Measurements from ENCODE around the gene CCDC85C. TPM values are rescaled to one million over a fixed set of nuclear protein-coding genes. Genes with fewer than 3 reads are reported as not detected.
"Not testable (repeated sequence)": the region's sequence is repeated elsewhere in the genome, so short reads cannot be mapped to it uniquely, and the experiment has no call there.

CCDC85C gene
- 20.4 and 25.8 TPM in 2 replicates for total RNA-seq (2014; rRNA removed; shearing (Covaris generic))

- in situ Hi-C loops (cut with HindIII; ENCODE audit: low sequenced_read_pairs), result no loop called here
- DNase-seq (ENCODE audit: low spot score), result no peak
Measured at GRCh38 chr14:99603471-99604277, at the start of gene CCDC85C. Gene CCDC85C, minus strand, starts transcription at chr14:99604207. Its CDS starts 248 bp downstream, at chr14:99603959.

DNA sequence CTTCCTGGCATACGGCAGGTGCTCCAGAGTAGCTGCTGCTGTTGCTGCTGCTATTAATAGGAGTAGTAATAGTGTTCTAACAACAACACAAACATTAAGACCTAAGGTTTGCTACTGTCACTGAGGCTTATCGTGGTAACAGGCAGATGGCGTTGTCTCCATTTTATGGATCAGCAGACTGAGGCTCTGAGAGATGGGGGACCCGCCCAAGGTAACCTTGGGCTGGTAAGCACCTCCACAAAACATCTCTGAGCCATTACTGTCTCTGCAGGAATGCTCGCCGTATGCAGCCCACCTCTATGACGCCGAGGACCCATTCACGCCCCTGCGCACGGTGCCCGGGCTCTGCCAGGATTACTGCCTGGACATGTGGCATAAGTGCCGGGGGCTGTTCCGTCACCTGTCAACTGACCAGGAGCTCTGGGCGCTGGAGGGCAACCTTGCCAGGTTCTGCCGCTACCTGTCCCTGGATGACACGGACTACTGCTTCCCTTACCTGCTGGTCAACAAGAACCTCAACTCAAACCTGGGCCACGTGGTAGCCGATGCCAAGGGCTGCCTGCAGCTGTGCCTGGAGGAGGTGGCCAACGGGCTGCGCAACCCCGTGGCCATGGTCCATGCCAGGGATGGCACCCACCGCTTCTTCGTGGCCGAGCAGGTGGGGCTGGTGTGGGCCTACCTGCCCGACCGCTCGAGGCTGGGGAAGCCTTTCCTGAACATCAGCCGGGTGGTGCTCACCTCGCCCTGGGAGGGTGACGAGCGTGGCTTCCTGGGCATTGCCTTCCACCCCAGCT, 48.1 kb upstream of the CCDC85C start:
- DNase-seq (ENCODE audit: low spot score), result no peak
- in situ Hi-C loops (cut with HindIII; ENCODE audit: low sequenced_read_pairs), result no loop called here

DNA sequence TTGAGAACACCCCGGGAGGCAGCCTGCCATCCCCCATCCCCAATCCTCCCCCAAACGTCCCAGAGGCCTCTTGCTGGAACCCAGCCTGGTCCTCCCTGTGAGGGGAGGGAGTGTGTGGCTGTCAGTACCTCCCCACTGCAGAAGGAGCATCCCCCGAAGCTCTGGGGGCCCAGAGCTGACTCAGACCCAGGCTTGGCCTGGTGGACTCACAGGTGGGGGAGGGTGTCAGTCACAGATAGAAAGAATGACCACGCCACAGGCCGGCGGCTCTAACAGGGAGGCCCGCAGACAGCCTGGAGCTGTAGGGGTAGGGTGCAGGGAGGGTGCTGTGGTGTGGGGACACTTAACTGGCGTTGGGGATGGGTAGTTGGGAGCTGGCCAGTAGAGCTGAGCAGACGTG, 46.2 kb upstream of the CCDC85C start:
- in situ Hi-C loops (cut with HindIII; ENCODE audit: low sequenced_read_pairs), result no loop called here
- DNase-seq (ENCODE audit: low spot score), result no peak

DNA sequence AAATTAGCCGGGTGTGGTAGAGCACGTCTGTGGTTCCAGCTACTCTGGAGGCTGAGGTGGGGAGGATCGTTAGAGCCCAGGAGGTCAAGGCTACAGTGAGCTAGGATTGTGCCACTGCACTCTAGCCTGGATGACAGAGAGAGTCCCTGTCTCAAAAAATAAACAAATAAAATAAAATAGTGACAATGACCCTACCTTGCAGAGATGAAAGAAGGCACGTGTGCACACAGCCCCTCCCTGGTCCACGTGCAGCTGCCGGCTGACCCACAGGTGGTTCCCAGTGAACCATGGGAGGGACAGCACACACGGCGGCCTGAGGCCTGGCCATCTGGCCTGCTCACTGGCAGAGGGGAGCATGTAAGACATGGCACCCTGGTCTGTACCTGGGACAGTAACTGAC, 45.6 kb upstream of the CCDC85C start:
- in situ Hi-C loops (cut with HindIII; ENCODE audit: low sequenced_read_pairs), result no loop called here

DNA sequence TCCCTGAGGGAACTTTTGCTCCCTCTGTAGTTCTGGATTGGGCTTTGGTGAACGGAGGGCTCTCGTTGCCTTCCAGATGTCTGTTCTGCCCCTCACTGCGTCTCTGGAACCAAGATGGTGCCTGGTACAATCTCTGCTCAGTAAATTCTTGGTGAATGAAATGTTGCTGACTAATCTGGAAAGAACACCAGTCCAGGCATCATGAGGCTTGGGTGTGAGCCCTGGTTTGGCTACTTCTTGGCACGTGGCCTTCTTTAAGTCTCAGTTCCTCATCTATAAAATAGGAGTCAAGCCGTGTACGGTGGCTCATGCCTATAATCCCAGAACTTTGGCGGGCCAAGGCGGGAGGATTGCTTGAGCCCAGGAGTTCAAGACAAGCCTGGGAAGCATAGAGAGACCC, 45.2 kb upstream of the CCDC85C start:
- in situ Hi-C loops (cut with HindIII; ENCODE audit: low sequenced_read_pairs), result no loop called here
- DNase-seq (ENCODE audit: low spot score), result no peak

More for the DNA sequence above, 45.6 kb upstream of the CCDC85C start:
- no peak for DNase-seq (ENCODE audit: low spot score)

DNA sequence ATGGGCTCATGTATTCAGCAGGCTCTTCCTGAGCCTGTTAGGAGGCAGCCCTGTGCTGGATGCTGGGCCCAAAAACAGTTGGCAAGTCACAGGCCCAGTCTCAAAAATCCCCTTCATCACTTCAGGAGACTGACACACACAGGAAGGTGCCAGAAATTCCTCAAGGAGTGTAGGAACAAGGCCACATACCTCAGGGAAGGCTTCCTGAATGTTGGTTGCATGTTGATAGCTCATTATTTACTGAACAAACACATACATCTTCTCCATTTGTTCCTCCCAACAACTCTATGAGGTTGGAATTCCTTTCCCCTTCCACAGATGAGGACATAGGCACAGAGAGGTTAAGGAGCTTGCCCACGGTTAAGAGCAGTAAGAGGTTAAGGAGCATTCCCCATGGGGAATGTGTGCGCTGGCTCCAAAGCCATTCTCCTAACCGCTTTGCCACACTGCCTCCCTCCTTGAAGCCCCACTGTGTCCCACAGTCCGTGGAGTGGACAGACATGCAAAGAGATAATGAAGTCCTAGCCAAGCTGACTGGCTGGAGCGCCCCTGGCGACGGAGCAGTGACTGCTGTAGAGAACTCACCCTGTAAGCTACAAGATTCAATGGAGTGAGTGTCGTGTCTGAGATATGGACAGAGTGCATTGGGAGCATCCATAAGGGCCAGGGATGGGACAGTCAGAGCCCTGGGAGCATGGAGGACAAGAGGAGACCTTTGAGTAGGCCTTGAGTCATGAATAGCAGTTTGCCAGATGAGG, 44.2 kb upstream of the CCDC85C start:
- no peak for DNase-seq (ENCODE audit: low spot score)
- in situ Hi-C loops (cut with HindIII; ENCODE audit: low sequenced_read_pairs), result no loop called here

- DNase-seq (ENCODE audit: low spot score), result no peak
- in situ Hi-C loops (cut with HindIII; ENCODE audit: low sequenced_read_pairs), result no loop called here
Measured at GRCh38 chr14:99647411-99647810, 43.4 kb upstream of the CCDC85C start.

DNA sequence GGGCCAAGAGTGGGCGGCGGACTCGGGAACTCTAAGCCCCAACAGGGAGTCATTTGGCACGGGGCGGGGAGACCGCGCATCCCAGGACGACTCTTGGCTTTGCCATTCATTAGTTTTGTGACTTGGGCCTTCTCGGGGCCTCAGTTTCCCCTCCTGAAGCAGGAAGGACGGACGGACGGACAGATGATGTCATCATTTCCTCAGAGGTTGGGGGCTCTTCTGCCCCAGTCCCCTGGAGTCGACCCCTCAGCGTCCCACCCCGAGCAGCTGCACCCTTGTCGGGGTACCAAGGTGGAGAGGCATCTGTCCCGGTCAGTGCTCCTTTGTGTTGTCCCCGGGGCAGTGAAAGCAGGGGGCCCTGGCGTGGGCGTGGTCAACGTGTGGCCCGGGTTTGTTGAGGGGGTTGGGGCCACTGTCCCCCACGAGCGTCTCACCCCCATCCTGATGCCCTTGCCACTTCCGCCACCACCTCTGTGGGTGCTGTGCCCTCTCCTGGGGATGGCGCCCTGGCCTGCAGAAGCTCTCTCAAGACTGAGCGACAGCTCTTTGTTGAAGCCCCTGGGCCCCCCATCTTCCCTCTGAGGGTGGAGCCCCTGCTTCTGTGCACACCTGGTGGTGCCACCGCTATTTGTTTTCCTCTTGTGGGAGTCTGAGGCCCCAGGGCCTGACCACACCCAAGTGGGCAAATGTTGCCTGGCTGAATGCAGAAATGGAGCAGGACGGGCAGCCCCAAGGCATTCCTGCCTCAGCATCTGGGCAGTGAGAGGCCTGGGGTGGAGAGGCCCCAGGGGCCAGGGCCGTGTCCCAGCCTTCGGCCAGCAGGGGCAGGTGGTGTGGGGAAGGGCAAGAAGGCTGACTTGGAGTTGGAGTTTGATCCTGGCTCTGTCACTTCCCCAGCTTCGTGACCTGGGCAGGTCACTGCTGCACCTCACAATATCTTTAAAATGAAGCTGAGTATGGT, 41.8 kb upstream of the CCDC85C start:
- DNase-seq (ENCODE audit: low spot score), result no peak
- in situ Hi-C loops (cut with HindIII; ENCODE audit: low sequenced_read_pairs), result no loop called here

GRCh38 chr14:99644723-99645544, 40.9 kb upstream of the CCDC85C start, which contains the start of gene HHIPL1:
Gene HHIPL1, plus strand, starts transcription at chr14:99645129. Its CDS starts 79 bp downstream, at chr14:99645208.
- in situ Hi-C loops (cut with HindIII; ENCODE audit: low sequenced_read_pairs), result no loop called here
- DNase-seq (ENCODE audit: low spot score), result no peak

GRCh38 chr14:99644035-99644587, 40.1 kb upstream of the CCDC85C start:
- DNase-seq (ENCODE audit: low spot score), result no peak
- in situ Hi-C loops (cut with HindIII; ENCODE audit: low sequenced_read_pairs), result no loop called here

DNA sequence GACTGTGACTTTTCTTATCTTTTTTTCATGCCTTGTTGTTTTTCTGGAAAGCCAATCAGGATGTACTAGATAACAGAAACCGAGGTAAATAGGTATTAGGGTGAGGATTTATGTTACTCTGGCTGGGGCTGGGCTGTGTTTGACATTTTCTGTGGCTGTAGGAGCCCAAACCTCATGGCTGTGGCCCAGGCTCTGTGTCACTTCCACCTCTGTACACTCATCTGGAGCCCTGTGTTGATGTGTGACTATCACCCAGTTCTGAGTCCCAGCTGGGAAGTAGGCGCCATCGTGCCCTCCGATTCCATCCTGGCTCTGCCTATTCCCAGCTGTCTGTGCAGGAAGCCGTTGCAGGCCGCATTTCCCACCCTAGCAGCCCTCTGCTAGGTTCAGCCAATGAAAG, 39.3 kb upstream of the CCDC85C start:
- in situ Hi-C loops (cut with HindIII; ENCODE audit: low sequenced_read_pairs), result no loop called here
- DNase-seq (ENCODE audit: low spot score), result no peak

- DNase-seq (ENCODE audit: low spot score); in situ Hi-C loops (cut with HindIII; ENCODE audit: low sequenced_read_pairs): not testable (repeated sequence)
Measured at GRCh38 chr14:99642771-99643170, 38.8 kb upstream of the CCDC85C start.

GRCh38 chr14:99637624-99638023, 33.6 kb upstream of the CCDC85C start:
- DNase-seq (ENCODE audit: low spot score), result no peak

DNA sequence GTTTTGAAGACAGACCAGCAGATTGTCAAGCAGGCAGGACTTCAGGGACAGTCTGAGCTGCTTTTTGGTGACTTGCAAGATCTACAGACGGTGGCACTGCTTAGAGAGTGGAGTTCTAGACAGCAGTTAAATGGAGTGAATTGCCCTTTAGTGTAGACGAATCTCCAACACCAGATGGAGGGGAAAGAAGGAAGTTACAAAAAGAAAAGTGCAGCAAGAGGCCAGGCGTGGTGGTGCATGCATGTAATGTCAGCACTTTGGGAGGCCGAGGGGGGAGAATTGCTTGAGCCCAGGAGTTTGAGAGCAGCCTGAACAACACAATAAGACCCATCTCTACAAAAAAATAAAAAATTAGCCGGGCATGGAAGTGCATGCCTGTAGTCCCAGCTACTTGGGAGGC, 32.5 kb upstream of the CCDC85C start:
- no peak for DNase-seq (ENCODE audit: low spot score)
- in situ Hi-C loops (cut with HindIII; ENCODE audit: low sequenced_read_pairs), result no loop called here

More at GRCh38 chr14:99637624-99638023, 33.6 kb upstream of the CCDC85C start:
- in situ Hi-C loops (cut with HindIII; ENCODE audit: low sequenced_read_pairs), result no loop called here

GRCh38 chr14:99635116-99635515, 31.1 kb upstream of the CCDC85C start:
- no peak for DNase-seq (ENCODE audit: low spot score)
- in situ Hi-C loops (cut with HindIII; ENCODE audit: low sequenced_read_pairs), result no loop called here

- in situ Hi-C loops (cut with HindIII; ENCODE audit: low sequenced_read_pairs), result no loop called here
Measured at GRCh38 chr14:99634443-99634842, 30.4 kb upstream of the CCDC85C start.

GRCh38 chr14:99633918-99634317, 29.9 kb upstream of the CCDC85C start:
- in situ Hi-C loops (cut with HindIII; ENCODE audit: low sequenced_read_pairs), result no loop called here
- DNase-seq (ENCODE audit: low spot score), result no peak

More at GRCh38 chr14:99634443-99634842, 30.4 kb upstream of the CCDC85C start:
- no peak for DNase-seq (ENCODE audit: low spot score)

Data from G401 (cell line).